Measurements from ENCODE around the gene TPSG1.

TPSG1 gene

GRCh38 chr16:1177053-1177452 is 48.0 kb downstream of the TPSG1 start:
- no peak for DNase-seq (ENCODE audit: low spot score)

GRCh38 chr16:1176280-1176897 is 48.7 kb downstream of the TPSG1 start:
- DNase-seq (ENCODE audit: low spot score) = no peak

- no peak for DNase-seq (ENCODE audit: low spot score)
Measured at GRCh38 chr16:1175566-1176279, 49.3 kb downstream of the TPSG1 start.

GRCh38 chr16:1174477-1175357 is 50.4 kb downstream of the TPSG1 start:
- DNase-seq (ENCODE audit: low spot score) = no peak

GRCh38 chr16:1173788-1174451 is 51.1 kb downstream of the TPSG1 start:
- DNase-seq (ENCODE audit: low spot score) = no peak

- no peak for DNase-seq (ENCODE audit: low spot score)
Measured at GRCh38 chr16:1172651-1173050, 52.4 kb downstream of the TPSG1 start.

GRCh38 chr16:1171854-1172428 is 53.1 kb downstream of the TPSG1 start:
- DNase-seq (ENCODE audit: low spot score) = no peak

Measured in SK-N-DZ (cell line).